WERI-Rb-1 (cell line): ENCODE measurements around the gene STAMBP.
A peak's percentile ranks its signal among the peaks of the same experiment; 100 is the strongest.

Experiments used
- DNase-seq: peaks from one replicate; pipeline ENCODE4 v3.0.0-alpha.2; 2020
- H3K27ac ChIP-seq: fragments of 250-450 bp; sonication (Bioruptor Pico); 2 replicates; pipeline ENCODE4 v1.5.1; 2020; ENCODE audit warnings: mild to moderate bottlenecking, moderate library complexity
- H3K27me3 ChIP-seq: fragments of 250-450 bp; sonication (Bioruptor Pico); 2 replicates; pipeline ENCODE4 v1.5.1; 2021; ENCODE audit warnings: mild to moderate bottlenecking, low read depth, moderate library complexity; ENCODE audit not compliant: insufficient read depth, severe bottlenecking
- H3K36me3 ChIP-seq: fragments of 250-450 bp; sonication (Bioruptor Pico); 2 replicates; pipeline ENCODE4 v1.5.1; 2020; ENCODE audit warnings: mild to moderate bottlenecking, moderate library complexity
- H3K4me3 ChIP-seq: 2 replicates; pipeline ENCODE4 v1.5.1; 2011; ENCODE audit warnings: low read depth, mild to moderate bottlenecking, control low read depth, low read length
- H3K9me3 ChIP-seq: fragments of 250-450 bp; sonication (Bioruptor Pico); 2 replicates; pipeline ENCODE4 v1.5.1; 2021; ENCODE audit warnings: mild to moderate bottlenecking, moderate library complexity; ENCODE audit not compliant: severe bottlenecking
- TF ChIP-seq, protein P1 (sequence below): IDR thresholded peaks from 2 replicates; pipeline ENCODE4 v1.5.1; 2011; ENCODE audit warnings: low read depth, mild to moderate bottlenecking, control low read depth, inconsistent platforms, low read length

STAMBP gene

DNA sequence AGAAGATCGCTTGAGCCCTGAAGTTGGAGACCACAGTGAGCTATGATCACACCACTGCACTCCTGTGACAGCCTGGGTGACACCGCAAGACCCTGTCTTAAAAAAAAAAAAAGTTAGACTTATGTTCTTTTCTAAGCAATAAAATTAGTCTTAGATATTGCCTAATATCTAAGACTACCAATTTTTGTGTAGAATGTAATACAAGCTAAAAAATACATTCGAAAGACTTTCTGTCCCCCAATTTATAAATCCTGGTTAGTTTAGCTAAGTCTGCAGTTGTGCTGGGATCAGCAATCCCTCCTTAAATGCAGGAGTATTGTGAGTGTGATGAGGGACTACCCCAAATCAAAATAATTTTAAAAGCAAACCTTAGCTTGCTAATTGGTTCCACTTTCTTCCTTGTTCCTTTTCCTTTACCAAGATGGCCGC, 358 bp upstream of the STAMBP start:
- no peaks in the 10 kb centered on the region for H3K9me3 ChIP-seq
- TF ChIP-seq, protein P1, sequence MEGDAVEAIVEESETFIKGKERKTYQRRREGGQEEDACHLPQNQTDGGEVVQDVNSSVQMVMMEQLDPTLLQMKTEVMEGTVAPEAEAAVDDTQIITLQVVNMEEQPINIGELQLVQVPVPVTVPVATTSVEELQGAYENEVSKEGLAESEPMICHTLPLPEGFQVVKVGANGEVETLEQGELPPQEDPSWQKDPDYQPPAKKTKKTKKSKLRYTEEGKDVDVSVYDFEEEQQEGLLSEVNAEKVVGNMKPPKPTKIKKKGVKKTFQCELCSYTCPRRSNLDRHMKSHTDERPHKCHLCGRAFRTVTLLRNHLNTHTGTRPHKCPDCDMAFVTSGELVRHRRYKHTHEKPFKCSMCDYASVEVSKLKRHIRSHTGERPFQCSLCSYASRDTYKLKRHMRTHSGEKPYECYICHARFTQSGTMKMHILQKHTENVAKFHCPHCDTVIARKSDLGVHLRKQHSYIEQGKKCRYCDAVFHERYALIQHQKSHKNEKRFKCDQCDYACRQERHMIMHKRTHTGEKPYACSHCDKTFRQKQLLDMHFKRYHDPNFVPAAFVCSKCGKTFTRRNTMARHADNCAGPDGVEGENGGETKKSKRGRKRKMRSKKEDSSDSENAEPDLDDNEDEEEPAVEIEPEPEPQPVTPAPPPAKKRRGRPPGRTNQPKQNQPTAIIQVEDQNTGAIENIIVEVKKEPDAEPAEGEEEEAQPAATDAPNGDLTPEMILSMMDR, result no peak
- H3K27me3 ChIP-seq, result no peaks in the 10 kb centered on the region
- H3K27ac ChIP-seq, result peak overlapping the region; percentile 83
- H3K4me3 ChIP-seq, result peak overlapping the region; percentile 77
- peaks cover 24% of the 10 kb centered on the region for H3K36me3 ChIP-seq
- no peak for DNase-seq

DNA sequence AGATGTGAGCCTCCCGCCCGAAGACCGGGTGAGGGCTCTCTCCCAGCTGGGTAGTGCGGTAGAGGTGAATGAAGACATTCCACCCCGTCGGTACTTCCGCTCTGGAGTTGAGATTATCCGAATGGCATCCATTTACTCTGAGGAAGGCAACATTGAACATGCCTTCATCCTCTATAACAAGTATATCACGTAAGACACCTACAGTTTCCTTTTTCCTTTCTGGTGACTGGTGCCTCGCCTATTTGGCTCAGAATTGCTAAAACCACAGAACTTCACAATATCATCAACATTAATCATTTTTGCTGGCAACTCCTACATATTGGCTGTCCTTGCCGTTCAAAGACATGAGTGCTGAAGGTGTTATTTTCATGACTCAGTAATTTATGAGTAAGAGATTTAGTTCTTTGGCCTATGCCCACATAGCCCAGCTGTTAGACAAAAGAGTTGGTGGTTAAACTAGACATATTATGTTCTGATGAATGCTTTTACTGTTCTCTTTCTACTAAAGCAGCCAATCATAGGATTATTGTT, 2.2 kb downstream of the STAMBP start:
- H3K36me3 ChIP-seq, result peaks cover 33% of the 10 kb centered on the region
- no peak overlapping the region for H3K4me3 ChIP-seq
- no peaks in the 10 kb centered on the region for H3K27me3 ChIP-seq
- DNase-seq, result no peak
- TF ChIP-seq, protein P1, result no peak
- no peaks in the 10 kb centered on the region for H3K9me3 ChIP-seq
- no peak overlapping the region for H3K27ac ChIP-seq

DNA sequence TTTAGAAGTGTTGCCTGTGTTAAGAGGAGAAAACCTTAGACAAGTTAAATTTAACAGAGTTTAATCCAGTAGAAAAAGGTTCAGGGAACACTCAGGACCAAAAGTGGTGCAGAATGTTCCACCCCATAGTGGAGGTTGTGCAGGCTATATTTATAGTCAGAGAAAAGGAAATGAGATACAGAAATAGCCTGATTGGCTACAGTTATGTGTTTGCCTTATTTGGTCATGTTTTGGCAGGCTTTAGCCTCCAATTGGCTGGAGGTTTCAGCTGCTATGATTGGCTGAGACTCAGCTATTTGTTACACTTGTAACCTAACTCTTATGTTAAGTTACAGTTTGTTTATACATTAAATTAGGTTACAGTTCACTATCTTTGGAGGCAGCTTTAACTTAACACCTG, 4.2 kb downstream of the STAMBP start:
- no peak overlapping the region for H3K27ac ChIP-seq
- H3K27me3 ChIP-seq, result no peaks in the 10 kb centered on the region

DNA sequence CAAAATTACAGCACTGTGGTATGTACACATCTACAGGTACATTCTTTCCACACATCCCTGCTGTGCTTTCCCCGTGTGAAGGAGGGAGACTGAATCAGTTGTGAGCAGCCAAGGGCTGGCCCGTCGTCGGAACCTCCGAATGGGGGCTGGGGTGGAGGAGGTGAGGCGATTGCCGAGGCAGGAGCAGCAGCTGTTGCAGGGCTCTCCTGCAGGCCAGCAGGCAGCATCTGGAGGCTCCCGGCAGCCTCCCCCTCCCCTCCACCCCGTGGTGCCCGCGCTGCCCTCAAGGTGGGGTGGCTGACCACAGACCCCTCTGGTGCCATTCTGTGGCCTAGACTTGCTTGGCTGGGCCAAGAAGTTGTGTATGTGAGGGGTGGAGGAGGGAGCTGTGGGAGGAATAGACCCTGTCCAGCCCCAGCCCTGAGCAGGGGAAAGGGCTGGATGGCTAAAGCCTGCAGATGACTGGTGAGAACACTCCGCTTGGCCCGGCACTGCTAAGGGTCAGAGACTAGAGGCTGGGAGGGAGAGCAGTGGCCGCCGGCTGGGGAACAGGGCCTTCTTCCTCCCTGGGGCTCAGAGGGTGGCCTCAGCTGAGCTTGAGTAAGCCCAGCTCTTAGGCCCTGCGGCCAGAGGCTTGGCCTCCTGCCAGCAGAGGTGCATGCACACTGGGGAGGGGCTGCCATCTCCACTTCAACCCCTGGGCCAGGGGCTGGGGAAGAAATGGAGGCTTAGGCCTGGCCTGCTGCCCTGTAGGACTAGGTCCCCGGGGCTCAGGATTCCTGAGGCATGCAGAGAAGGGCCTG, 7.6 kb downstream of the STAMBP start:
- no peaks in the 10 kb centered on the region for H3K27me3 ChIP-seq
- no peaks in the 10 kb centered on the region for H3K9me3 ChIP-seq
- H3K4me3 ChIP-seq, result no peak overlapping the region
- no peak overlapping the region for H3K27ac ChIP-seq
- DNase-seq, result no peak
- TF ChIP-seq, protein P1, result no peak
- peaks cover 33% of the 10 kb centered on the region for H3K36me3 ChIP-seq

More for the DNA sequence above, 4.2 kb downstream of the STAMBP start:
- no peak for DNase-seq
- TF ChIP-seq, protein P1, result no peak
- H3K4me3 ChIP-seq, result no peak overlapping the region
- peaks cover 38% of the 10 kb centered on the region for H3K36me3 ChIP-seq
- H3K9me3 ChIP-seq, result no peaks in the 10 kb centered on the region

DNA sequence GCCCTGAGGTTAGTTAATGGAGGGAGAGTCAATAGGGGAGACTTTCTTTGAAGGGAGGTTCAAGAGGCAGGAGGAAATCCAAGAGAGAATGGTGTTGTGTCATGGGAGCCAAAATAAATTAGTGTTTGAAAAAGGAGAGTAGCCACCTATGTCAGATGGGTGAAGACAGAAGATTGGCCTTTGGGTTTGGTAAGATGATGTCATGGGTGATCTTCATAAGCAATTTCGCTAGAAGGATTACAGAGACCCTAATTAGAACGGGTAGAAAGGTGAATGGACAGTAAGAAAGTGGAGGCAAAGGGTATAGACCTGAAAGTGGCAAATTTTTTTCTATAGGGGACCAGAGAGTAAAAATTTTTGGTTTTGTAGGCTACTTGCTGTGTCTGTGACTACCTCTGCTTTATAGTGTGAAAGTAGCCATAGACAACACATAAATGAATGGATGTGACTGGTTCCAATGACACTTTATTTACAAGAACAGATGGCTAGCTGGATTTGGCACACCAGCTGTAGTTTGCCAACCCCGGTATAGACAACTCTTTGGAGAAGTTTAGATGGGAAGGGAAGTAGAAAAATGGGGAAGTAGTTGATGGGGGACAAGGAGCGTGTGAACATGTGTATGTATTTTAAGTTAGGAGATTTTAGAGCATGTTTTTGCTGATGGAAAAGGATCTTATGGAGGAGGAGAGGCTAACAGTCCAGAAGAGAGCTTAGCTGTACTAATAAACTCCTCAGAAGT, 9.3 kb downstream of the STAMBP start:
- no peak for DNase-seq

More for the DNA sequence above, 9.3 kb downstream of the STAMBP start:
- Histone ChIP-seq H3K27ac (no peak overlapping the region), H3K36me3 (peaks cover 28% of the 10 kb centered on the region), H3K4me3 (no peak overlapping the region), H3K9me3 (no peaks in the 10 kb centered on the region), H3K27me3 (no peaks in the 10 kb centered on the region)
- TF ChIP-seq, protein P1, result no peak
